Islet of Langerhans (tissue), 1 donor: Measurements from ENCODE around the gene PBX4.

Experiments used
- FAIRE-seq: peaks from one replicate; lab custom pipeline; 2011; peaks lifted over from hg19 to GRCh38; lab: Jason Lieb, UNC

PBX4 gene

GRCh38 chr19:19588546-19588945, 29.9 kb downstream of the PBX4 start:
- FAIRE-seq, result no peak

- FAIRE-seq, result no peak
Measured at GRCh38 chr19:19587771-19588170, 30.7 kb downstream of the PBX4 start.

DNA sequence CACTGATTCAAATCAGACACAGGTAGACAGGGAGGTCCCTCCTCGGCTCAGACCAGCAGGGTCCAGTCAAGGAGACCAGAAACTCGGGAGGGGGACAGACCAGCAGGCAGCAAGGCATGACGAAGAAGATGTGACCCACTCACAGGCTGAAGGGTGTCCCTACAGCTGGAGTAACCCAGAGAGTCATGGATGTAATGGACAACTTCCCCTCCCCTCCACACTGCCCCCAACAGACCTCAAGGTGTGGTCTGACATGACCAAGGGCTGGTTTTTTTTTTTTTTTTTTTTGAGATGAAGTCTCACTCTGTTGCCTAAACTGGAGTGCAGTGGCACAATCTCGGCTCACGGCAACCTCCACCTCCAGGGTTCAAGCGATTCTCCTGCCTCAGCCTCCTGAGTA, 34.1 kb downstream of the PBX4 start:
- FAIRE-seq, result no peak

DNA sequence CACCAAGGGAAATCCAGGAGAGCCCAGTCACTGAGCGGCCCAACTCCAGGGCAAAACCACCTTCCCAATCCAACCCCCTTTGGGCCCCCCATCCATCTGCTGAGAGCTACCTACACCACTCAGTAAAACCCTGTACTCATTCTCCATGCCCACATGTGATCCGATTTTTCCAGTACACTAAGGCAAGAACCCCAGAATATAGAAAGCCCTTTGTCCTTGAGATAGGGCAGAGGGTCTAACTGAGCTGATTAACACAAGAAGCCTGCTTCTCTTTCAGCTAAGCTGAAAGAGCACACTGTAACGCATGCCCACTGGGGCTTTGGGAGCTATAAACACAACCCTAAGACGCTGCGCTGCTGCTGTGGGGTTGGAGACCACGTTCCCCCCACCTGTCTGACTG, 36.0 kb downstream of the PBX4 start:
- FAIRE-seq, result no peak

GRCh38 chr19:19581391-19581790, 37.1 kb downstream of the PBX4 start:
- FAIRE-seq, result no peak

DNA sequence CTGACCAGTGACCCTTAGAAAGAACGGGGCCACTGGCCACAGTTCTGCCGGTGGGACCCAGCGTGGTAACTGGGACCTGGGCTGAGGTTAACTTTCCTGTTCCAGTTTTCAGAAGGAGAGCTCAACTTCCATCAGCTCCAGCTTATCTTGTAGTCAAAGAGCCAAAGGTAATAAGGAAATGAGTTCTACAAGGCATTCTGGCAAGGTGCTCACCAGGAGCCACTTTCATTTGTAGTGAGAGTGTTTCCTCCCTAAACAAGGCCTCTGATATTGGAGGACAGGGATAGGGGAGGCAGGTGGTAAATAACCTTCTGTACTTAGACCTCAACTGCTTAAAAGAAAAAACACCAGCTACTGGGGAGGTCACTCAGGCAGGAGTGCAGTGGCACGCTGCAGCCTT, 38.1 kb downstream of the PBX4 start:
- no peak for FAIRE-seq

GRCh38 chr19:19579533-19580361, 38.7 kb downstream of the PBX4 start:
- no peak for FAIRE-seq

DNA sequence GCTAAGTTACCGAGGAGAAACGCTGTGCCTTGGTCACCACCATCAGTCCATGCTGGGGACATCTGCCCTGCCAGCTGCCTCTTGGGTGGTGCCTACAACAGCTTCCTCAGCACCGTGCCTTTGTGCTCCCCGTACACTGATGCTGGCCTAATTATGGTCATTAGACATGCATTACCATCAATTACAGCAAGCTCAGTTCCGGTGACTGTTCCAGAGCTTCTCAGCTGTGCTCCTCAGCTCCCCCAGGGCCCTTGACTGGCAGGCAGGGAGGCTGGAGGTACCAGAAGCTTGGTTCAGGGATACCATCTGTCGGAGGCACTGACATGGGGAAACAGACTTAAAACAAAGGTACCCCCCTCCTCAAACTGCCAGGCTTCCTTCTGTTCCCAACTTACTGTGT, 40.2 kb downstream of the PBX4 start:
- no peak for FAIRE-seq

DNA sequence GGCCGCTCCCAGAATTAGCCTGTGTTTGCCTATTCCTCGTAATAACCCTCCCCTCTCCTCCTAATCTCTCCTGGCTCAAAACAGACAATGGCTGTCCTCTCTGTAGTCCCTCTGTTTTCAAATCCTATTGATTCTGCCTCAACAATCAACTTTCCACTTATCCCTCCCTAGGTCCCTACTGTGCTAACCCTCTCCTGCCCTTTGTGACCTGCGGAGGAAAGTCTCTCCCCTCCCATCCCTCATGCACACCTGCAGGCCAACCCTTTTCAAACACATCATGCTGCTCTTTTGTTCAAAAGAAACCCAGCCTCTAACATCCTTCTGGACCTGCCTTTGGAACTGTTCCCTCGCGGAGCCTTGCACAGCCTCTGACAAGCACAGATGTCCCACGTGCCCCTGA, 43.1 kb downstream of the PBX4 start:
- FAIRE-seq, result no peak

- no peak for FAIRE-seq
Measured at GRCh38 chr19:19571071-19571786, 47.3 kb downstream of the PBX4 start.

- FAIRE-seq, result no peak
Measured at GRCh38 chr19:19570571-19570970, 47.9 kb downstream of the PBX4 start.

DNA sequence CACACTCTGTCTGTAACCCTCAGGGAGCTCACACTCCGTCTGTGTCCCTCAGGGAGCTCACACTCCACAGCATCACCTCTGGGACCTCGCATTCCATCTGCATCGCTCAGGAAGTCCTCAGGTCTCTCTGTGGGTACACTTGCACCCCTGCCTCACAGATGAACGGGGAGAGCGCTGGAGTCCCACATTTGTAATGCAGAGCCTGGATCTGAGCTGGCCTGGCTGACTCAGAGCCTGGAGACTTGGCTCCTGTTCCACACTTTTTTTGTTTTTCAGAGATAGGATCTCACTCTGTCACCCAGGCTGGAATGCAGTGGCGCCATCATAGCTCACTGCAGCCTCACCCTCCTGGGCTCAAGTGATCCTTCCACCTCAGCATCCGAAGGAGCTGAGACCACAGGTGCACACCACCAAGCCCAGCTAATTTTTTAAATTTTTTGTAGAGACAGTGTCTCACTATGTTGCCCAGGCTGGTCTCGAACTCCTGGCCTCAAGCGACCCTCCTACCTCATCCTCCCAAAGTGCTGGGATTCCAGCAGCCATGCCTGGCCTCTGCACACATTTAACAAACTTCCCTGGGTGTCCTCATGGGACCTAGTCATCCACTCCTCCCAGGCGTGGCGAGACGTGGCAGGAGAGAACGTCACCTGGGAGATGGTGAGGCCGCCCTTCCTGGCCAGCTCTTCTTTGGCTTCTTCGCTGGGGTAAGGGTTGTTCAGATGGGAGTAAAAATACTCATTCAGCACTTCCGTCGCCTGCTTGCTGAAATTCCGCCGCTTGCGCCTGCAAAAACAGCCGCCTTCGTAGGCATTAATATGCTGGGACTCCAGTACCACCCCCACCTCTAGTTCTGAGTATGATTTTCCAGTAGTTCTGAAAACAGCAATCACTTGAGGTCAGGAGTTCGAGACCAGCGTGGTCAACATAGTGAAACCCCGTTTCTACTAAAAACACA, 49.4 kb downstream of the PBX4 start:
- FAIRE-seq, result no peak

- FAIRE-seq, result no peak
Measured at GRCh38 chr19:19567391-19567790, 51.1 kb downstream of the PBX4 start.

GRCh38 chr19:19566306-19566705, 52.2 kb downstream of the PBX4 start:
- FAIRE-seq, result no peak

- no peak for FAIRE-seq
Measured at GRCh38 chr19:19563348-19563848, 55.1 kb downstream of the PBX4 start.

- FAIRE-seq, result no peak
Measured at GRCh38 chr19:19562665-19563347, 55.7 kb downstream of the PBX4 start.

DNA sequence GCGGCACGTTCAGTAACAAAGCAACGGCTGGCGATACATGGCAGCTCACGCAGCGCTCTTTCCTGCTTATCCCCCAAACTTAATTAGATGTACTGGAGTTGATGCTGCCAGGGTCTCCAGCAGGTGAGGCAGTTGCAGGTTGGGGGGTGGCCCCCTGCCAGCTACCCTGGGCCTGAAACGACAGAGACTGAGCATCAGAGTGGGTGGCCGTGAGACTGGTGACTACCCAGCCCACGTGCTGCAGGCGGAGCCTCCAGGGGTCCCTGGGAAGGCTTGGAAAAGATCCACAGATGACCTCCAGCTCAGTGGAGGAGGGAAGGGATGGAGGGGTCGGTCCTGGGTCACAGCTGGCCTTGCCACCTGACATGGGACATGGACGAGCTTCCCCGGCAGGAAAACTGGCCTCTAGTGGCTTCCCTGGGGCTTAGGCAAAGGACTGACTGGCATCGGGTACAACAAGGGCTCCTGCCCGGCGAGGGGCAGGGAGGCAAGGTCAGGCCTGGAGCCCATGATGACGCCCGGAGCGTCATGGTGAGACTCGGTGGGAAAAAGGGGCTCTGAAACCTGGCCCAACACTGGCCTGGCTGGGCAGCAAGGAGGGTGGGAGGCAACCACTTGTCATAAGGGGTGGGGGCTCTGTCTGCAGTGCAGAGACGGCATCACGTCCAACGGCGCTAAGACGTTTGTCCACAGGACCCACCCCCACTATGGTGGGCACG, 56.4 kb downstream of the PBX4 start:
- no peak for FAIRE-seq

DNA sequence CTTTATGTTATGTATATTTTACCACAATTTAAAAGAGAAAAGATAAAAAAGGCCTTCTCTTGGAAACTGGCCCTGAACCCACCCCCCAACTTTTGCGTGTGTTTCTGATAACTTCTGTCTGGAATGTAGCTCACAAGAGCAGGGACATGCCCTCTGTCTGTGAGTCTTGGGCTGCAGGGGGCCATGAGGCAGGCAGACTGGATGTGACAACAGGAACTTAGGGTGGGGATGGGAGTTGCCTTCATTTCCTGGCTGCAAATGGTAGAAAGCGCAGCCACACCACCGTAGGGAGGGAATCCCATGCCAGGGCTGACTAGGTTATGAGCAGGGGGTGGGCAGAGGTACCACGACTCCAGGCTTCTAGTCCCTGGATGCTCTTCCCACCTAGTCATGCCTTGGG, 58.6 kb downstream of the PBX4 start:
- no peak for FAIRE-seq

DNA sequence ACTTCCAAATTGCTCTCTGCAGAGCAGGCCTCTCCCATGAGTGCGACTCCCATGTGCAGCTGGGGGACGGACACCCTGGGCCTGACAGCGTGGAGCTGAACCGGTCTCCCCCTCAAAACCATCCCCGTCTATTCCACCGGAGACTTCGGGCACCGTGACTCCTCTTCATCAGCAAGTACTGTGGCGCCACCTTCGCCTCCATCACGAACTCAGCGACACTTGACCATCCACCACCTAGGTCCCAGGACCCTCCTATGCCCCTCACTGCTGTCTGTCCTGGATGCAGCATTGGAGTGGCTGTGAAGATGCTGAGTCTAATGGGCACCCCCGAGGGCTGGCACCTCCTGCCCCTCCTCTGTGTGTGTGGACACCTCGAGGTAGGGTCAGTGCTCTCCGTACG, 59.9 kb downstream of the PBX4 start:
- FAIRE-seq, result no peak

- no peak for FAIRE-seq
Measured at GRCh38 chr19:19558055-19558454, 60.4 kb downstream of the PBX4 start.
